SJCRH30 (cell line): ENCODE data around the gene CSF2RB. TPM values are rescaled to one million over a fixed set of nuclear protein-coding genes. Genes with fewer than 3 reads are reported as not detected.

Experiments used
- DNase-seq, 2 experiments: peaks; one replicate each; pipeline ENCODE4 v3.0.0-alpha.2; 2015 to 2020
- H3K27ac ChIP-seq: fragments of 250-450 bp; sonication (Bioruptor Pico); 2 replicates; pipeline ENCODE4 v1.5.1; 2020; ENCODE audit warnings: mild to moderate bottlenecking, moderate library complexity
- H3K27me3 ChIP-seq: fragments of 250-450 bp; sonication (Bioruptor Pico); 2 replicates; pipeline ENCODE4 v1.5.1; 2020; ENCODE audit warnings: mild to moderate bottlenecking, moderate library complexity
- H3K36me3 ChIP-seq: fragments of 250-450 bp; sonication (Bioruptor Pico); 2 replicates; pipeline ENCODE4 v1.5.1; 2020; ENCODE audit warnings: mild to moderate bottlenecking, moderate library complexity
- H3K4me1 ChIP-seq: fragments of 250-450 bp; sonication (Bioruptor Pico); 2 replicates; pipeline ENCODE4 v1.5.1; 2020; ENCODE audit warnings: mild to moderate bottlenecking, moderate library complexity
- H3K4me3 ChIP-seq: fragments of 250-450 bp; sonication (Bioruptor Pico); 2 replicates; pipeline ENCODE4 v1.5.1; 2020; ENCODE audit warnings: mild to moderate bottlenecking, moderate library complexity
- H3K9me3 ChIP-seq: fragments of 250-450 bp; sonication (Bioruptor Pico); replicated peaks from 2 replicates; pipeline ENCODE4 v1.5.1; 2020; ENCODE audit warnings: mild to moderate bottlenecking, moderate library complexity
- total RNA-seq: library from RNA; depleted of rRNA; stranded (reverse); fragments of >200 nt; shearing (Covaris generic); gene quantifications from 2 replicates; pipeline ENCODE4 v1.2.3, GENCODE V29; 2014

CSF2RB gene
- total RNA-seq, 1 experiment from 2014 or later, result not detected

DNA sequence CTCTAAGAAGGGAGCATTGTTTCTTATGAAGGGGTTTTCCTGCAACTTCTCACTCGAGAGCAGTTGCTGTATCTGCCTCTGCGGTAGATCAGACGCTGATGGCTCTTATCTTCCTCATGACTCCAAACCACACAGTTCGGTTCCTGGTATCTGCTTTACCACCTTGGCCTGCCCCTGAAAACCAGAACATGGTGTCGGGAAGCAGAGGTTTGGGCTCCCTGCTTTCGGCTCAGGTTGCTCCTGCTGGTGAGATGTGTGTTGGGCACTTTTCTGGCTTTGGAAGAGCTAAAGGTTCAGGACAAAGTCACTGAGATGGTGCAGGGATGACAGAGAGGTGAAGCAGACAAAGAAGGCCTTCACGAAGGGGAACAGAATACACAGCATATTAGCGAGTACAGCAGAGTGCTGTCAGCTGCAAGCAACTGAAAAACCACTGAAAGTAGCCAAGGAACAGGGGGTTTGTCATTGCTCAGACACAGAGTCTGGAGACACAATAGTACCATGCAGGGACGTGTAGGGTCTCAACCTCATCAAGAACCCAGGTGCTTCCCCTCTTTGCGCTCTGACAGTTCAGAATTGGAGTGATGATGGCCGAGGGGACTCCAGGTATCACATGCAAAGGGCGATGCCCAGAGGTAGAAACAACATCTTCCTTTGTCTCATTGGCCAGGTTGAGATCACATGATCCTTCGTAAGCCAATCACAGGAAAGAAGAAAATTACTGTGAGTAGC is 11.9 kb upstream of the CSF2RB start:
- no peaks in the 10 kb centered on the region for H3K36me3 ChIP-seq
- H3K9me3 ChIP-seq, result no peaks in the 10 kb centered on the region
- H3K27me3 ChIP-seq, result no peaks in the 10 kb centered on the region
- DNase-seq, result no peak
- H3K27ac ChIP-seq, result no peak overlapping the region
- H3K4me1 ChIP-seq, result no peaks in the 10 kb centered on the region
- no peak overlapping the region for H3K4me3 ChIP-seq

DNA sequence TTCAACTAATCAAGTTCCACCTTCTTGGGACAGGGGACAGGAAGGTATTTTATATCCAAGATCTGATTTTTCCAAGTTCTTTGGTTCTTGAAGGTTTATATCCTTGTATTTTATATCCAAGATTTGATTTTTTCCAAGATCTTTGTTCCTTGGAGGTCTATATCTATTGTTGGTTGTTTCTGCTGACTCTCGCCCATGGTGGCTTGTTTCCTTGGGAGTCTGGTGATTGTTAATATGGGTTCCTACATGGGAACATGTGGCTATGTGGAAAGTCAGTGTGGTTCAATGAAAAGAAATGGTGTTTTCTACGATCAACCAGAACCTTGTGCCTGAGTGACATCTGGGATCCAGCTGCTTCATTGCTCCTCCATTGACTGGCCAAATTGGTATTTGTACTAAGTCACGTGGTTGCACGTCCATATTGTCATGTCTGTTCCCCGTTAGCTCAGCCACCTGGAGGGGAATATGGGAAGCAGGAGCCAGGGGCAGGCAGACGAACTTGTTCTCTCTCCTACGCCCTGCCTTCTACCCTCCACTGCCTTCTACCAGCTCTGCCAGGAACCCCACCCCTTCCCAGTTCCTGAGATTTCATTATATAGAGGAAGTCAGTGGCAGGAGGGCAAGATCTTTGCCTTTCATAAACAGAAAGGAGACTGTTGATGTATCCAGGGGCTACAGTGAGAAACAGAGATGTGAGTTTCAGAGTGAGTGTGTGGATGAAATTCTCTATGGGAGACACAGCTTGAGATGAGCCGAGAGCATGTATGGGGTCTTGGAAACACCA is 11.1 kb upstream of the CSF2RB start:
- Histone ChIP-seq H3K4me3 (no peak overlapping the region), H3K9me3 (no peaks in the 10 kb centered on the region)

DNA sequence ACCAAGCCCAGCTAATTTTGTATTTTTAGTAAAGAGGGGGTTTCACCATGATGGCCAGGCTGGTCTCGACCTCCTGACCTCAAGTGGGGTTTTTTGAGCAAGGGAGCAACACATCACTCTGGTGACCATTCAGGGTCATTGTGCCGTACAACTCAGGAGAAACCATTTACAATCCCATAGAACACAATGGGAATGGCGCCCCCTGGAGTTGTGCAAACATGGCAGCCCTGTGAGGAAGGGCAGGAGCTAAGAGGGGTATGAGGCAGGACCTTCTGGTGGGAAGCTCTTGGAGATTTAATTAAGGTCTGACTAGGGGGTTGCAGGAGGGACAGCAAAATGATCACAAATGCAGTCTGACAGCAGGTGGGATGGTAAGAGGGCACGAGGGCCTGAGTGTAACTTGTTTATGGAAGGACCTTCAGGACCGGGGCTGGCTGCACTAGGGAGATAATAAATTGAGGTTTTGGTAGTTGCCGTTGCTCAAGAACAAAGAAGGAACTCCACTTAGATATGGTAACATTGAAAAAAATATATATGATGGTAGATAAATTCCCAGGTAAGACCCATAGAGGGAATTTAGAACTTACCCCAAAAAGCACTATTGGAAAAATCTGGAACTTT is 9.1 kb upstream of the CSF2RB start:
- Histone ChIP-seq H3K9me3 (no peaks in the 10 kb centered on the region), H3K4me1 (no peaks in the 10 kb centered on the region), H3K36me3 (no peaks in the 10 kb centered on the region), H3K27me3 (no peaks in the 10 kb centered on the region), H3K27ac (no peak overlapping the region), H3K4me3 (no peak overlapping the region)
- no peak for DNase-seq

More for the DNA sequence above, 11.1 kb upstream of the CSF2RB start:
- Histone ChIP-seq H3K27ac (no peak overlapping the region), H3K4me1 (no peaks in the 10 kb centered on the region), H3K36me3 (no peaks in the 10 kb centered on the region), H3K27me3 (no peaks in the 10 kb centered on the region)
- no peak for DNase-seq

DNA sequence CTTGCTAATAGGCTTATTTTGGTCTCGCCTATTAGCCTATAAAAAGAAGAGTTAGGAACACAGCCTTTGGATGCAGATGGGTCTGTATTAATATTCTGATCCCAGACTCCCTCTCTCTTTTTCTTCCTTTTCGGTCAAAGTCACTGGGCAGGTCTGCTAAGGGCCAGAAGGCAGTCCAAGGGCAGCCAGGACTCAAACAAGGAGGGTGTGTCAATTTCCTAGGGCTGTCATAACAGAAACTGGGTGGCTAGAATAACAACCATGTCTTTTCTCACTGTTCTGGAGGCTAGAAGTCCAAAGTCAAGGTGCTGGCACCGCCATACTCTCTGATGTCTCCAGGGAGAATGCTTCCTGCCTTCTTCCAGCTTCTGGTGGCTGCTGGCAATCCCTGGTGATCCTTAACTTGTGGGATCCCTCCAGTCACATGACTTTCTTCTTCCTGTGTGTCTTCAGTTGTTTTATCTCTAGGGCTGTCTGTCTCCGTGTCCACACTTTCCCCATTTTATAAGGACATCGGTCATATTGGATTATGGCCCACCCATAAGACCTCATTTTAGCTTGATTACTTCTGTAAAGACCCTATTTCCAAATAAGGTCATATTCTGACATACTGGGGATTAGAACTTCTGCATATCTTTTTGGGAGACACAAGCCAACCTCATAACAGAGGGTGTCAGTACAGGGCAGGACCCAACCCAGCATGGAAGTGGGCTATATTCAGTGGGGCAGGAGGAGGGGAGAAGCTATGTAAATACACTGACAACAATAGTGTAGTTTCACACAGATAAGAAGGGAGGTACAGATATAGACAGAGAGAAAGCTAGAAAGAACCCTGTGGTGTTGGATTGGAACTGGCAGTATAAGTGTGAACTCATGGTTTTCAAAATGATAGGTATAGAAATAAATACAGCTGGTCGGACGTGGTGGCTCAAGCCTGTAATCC is 5.9 kb upstream of the CSF2RB start:
- DNase-seq, result no peak
- Histone ChIP-seq H3K27me3 (no peaks in the 10 kb centered on the region), H3K27ac (no peak overlapping the region), H3K4me3 (no peak overlapping the region), H3K9me3 (no peaks in the 10 kb centered on the region), H3K4me1 (no peaks in the 10 kb centered on the region), H3K36me3 (no peaks in the 10 kb centered on the region)

DNA sequence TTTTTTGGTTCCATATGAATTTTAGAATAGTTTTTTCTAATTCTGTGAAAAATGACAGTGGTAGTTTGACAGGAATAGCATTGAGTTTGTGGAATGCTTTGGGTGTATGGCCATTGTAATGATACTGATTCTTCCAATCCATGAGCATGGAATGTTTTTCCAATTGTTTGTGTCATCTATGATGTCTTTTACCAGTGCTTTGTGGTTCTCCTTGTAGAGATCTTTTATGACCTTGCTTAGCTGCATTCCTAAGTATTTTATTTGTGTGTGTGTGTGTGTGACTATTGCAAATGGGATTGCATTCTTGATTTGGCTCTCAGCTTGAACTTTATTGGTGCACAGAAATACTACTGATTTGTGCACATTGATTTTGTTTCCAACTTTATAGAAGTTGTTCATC is 3.0 kb upstream of the CSF2RB start:
- no peaks in the 10 kb centered on the region for H3K4me1 ChIP-seq
- no peak overlapping the region for H3K27ac ChIP-seq
- no peaks in the 10 kb centered on the region for H3K36me3 ChIP-seq
- H3K4me3 ChIP-seq, result no peak overlapping the region
- no peaks in the 10 kb centered on the region for H3K9me3 ChIP-seq
- no peaks in the 10 kb centered on the region for H3K27me3 ChIP-seq
- DNase-seq, result no peak

DNA sequence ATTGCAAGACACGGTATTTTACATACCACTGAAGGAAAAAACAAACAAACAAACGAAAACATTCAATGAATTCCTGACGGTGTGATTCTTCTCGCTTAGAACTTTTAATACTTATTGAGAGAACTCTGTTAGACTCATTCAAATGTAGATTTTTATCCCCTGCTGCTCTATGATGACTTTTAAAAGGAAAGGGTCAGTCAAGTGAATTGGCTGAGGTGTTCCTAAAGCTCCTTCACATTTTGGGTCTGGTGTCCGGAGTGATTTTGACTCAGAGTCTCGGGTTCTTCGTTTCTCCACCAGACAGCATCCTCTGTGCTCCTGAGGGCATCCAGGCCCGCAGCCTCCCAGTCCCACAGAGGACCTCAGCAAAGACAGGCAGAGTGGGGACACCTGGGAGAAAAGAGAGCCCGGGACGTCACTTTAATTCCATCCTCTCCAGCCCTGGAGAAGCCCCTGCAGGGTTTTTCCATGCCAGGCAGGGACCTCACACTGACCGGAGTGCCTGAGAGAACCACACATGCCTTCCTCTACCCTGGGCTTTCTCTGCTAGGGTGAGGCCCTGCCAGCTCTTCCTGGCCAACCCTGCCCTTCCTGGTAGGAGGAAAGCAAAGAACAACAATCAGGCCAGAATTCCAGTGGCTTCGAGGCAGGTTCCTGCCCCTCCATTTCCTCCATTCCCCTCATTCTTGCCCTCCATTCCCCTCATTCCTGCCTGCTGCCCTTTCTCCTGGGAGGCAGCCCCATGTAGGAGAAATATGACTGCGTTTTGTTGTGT is 1.4 kb upstream of the CSF2RB start:
- Histone ChIP-seq H3K27me3 (no peaks in the 10 kb centered on the region), H3K9me3 (no peaks in the 10 kb centered on the region), H3K36me3 (no peaks in the 10 kb centered on the region), H3K4me1 (no peaks in the 10 kb centered on the region), H3K27ac (no peak overlapping the region), H3K4me3 (no peak overlapping the region)
- DNase-seq, result no peak

DNA sequence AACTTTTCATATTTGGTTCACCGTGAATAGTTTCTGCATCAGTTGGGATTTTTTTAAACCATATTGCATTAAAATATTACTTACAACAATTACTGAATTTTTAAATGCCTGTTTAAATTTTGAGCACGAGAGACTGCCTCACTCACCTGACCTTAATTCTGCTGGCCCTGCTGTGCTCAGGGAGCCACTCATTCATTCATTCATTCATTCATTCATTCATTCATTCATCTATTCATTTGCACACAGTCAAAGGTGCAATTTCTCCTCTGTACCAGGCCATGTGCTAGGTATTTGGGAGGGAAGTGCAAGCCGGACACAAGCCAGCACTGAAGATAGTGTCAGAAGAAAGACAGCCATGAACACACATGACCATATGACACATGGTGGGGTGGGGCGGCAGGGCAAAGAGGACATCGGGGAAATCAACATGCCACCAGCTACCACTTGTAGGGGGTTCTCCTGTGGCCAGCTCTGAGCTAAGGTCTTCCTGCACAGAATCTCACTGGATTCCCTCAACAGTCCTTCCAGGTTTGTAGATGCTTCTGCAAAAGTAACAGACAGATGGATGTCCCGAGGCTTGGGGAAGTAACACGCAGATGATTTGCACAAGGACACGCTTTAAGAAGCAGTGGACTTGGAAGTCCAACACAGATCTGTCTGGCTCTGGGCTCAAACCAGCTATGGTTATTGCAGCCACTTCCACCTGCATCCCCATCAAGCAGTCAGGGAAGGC is 568 bp upstream of the CSF2RB start:
- Histone ChIP-seq H3K27me3 (no peaks in the 10 kb centered on the region), H3K36me3 (no peaks in the 10 kb centered on the region), H3K9me3 (no peaks in the 10 kb centered on the region), H3K27ac (no peak overlapping the region), H3K4me1 (no peaks in the 10 kb centered on the region), H3K4me3 (no peak overlapping the region)
- DNase-seq, result no peak

DNA sequence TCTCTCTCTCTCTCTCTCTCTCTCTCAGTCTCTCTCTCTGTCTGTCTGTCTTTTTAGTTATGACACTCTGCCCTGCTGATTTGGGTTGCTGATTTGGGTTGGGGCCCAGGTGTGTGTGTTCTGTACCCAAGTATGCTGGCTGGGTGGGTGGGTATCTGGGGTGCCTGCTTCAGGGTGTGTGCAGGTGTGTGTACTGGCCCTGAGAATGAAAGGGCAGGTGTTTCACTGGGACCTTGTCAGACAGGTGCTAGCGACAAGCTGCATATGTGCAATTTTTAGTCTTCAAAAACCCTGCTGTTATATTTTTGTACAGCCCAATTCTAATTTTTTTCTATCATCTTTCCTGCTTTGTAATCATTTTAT is 943 bp downstream of the CSF2RB start:
- no peaks in the 10 kb centered on the region for H3K9me3 ChIP-seq
- no peak for DNase-seq
- H3K27me3 ChIP-seq, result no peaks in the 10 kb centered on the region
- H3K4me1 ChIP-seq, result no peaks in the 10 kb centered on the region
- no peak overlapping the region for H3K4me3 ChIP-seq
- H3K36me3 ChIP-seq, result no peaks in the 10 kb centered on the region
- no peak overlapping the region for H3K27ac ChIP-seq

DNA sequence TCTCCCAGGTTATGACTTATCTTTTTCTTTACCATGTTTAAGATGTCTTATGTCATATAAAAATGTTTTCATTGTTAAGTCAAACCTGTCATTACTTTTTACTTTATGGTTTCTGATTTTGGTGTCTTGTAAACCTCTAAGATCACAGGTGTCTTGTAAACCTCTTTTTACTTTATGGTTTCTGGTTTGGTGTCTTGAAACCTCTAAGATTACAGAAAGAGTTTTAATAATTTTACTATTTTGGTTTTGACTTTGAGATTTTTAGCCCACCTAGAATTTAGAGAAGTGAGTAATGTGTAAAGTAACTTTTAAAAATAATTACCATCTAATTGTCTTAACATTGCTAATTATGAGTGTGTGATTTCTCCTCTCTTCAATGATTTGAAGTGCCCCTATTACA is 2.6 kb downstream of the CSF2RB start:
- Histone ChIP-seq H3K4me1 (no peaks in the 10 kb centered on the region), H3K27me3 (no peaks in the 10 kb centered on the region), H3K4me3 (no peak overlapping the region), H3K27ac (no peak overlapping the region), H3K36me3 (no peaks in the 10 kb centered on the region), H3K9me3 (no peaks in the 10 kb centered on the region)
- no peak for DNase-seq

DNA sequence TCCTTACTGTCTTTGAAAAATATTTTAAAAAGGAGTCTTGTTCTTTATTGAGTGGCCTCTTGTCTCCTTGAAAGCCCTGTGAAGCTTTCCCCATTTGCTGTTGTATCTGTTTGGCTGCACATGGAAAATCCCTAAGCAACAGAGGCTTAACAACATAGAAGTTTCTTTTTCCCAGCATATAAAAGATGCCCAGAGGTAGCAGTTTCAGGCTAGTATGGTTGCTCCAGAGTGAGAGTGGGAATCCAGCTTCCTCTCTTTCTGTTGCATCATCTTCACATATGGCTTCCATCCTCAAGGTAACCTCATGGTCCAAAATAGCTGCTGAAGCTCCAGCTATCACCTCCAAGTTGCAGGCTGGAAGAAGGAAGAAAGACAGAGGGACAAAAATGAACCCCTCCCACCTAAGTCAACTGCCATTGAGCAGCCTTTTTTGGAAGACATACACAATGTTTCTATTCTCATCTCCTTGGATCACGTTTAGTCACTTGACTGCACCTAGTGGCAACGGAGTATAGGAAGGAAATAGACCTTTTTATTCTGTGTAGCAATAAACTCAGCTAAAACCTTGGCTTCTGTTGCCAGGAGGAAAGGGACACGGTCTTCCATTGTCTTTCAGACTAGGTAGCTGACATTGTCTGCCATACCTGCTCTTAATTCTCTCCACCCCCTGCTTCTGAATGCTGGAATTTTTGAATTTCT is 5.3 kb downstream of the CSF2RB start:
- no peak overlapping the region for H3K27ac ChIP-seq
- DNase-seq, result no peak
- H3K4me3 ChIP-seq, result no peak overlapping the region
- no peaks in the 10 kb centered on the region for H3K27me3 ChIP-seq
- H3K9me3 ChIP-seq, result no peaks in the 10 kb centered on the region
- H3K36me3 ChIP-seq, result no peaks in the 10 kb centered on the region
- no peaks in the 10 kb centered on the region for H3K4me1 ChIP-seq

DNA sequence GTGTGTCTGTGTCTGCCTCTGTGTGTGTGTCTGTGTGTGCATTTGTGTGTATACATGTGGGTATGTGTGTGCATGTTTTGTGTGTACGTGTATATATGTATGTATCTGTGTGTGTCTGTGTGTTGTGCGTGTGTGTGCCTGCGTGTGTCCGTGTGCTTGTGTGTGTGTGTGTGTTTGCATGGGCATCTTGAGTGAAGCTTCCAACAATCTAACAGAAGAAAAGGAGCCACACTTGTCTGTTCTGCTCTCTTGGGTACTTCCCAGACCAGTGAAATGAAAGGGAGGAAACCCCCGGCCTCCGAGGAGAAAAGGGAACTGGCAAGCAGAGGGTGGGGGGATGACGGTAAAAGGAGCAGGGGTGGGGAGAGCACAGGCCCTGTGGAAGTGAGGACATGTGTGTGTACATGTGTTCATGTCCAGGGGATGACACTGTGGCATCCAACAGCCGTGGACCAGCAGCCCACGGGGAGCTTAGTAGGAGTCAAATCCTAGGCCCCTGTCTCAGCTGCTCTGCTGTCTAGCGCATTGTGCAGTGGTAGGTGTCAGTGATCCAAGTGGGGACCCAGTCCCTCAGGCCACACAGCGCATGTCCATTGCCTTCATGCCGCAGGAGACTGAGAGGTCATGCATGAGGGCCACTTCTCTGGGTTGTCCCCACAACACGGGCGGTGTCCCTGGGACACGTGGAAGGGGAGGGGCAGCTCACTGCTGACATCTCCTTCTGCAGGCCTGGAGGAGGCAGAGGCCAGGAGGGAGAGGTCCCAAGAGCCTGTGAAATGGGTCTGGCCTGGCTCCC is 8.1 kb downstream of the CSF2RB start:
- Histone ChIP-seq H3K4me3 (no peak overlapping the region), H3K36me3 (no peaks in the 10 kb centered on the region), H3K4me1 (no peaks in the 10 kb centered on the region), H3K9me3 (no peaks in the 10 kb centered on the region), H3K27me3 (no peaks in the 10 kb centered on the region), H3K27ac (no peak overlapping the region)
- no peak for DNase-seq

DNA sequence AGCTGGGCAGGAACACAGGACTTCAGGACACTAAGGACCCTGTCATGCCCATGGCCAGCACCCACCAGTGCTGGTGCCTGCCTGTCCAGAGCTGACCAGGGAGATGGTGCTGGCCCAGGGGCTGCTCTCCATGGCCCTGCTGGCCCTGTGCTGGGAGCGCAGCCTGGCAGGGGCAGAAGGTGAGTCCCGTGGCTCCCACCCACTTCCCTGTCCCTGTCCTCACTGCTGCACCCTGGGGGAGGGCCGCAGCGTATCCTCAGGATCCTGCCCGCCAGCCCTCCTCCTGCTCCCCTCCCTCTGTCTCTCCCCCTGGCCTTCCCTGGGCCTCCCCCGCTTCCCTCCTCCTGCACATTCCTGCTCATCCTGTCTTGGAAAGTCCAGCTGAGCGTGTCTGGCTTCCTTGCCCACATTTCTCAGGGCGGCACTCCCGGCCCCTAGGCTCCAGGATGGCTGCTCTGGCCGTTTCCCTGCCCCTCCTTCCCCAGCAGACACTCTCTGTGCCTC is 8.7 kb downstream of the CSF2RB start:
- H3K9me3 ChIP-seq, result no peaks in the 10 kb centered on the region
- DNase-seq, result no peak
- no peaks in the 10 kb centered on the region for H3K4me1 ChIP-seq
- H3K36me3 ChIP-seq, result no peaks in the 10 kb centered on the region
- no peak overlapping the region for H3K27ac ChIP-seq
- no peaks in the 10 kb centered on the region for H3K27me3 ChIP-seq
- no peak overlapping the region for H3K4me3 ChIP-seq
